ENCODE results near the gene ING4.

DNA sequence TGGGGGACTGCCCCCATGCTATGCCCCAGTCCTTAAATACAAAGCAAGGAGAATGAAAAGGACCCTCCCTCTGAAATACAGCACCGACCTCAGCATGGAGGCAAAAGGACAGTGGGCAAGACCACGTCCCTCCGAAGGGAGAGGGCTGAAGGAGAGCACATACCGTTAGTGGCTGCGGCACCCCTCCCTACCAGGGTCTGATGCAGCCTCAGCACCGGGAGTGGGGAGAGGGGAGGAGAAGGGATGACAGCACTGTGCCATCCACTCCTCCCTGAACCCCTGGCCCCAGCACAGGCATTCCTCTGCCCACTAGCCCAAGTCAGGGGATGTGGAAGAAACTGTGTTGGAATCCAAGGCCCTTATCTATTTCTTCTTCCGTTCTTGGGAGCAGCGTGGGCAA lies 12.1 kb downstream of the ING4 start:
- TF ChIP-seq, protein P1, sequence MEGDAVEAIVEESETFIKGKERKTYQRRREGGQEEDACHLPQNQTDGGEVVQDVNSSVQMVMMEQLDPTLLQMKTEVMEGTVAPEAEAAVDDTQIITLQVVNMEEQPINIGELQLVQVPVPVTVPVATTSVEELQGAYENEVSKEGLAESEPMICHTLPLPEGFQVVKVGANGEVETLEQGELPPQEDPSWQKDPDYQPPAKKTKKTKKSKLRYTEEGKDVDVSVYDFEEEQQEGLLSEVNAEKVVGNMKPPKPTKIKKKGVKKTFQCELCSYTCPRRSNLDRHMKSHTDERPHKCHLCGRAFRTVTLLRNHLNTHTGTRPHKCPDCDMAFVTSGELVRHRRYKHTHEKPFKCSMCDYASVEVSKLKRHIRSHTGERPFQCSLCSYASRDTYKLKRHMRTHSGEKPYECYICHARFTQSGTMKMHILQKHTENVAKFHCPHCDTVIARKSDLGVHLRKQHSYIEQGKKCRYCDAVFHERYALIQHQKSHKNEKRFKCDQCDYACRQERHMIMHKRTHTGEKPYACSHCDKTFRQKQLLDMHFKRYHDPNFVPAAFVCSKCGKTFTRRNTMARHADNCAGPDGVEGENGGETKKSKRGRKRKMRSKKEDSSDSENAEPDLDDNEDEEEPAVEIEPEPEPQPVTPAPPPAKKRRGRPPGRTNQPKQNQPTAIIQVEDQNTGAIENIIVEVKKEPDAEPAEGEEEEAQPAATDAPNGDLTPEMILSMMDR (IDR thresholded peaks at IDR 0.05) = no peak
- no peak for TF ChIP-seq POLR2A (IDR thresholded peaks at IDR 0.05)
